ENCODE results near the gene NEU1. TPM values are rescaled to one million over a fixed set of nuclear protein-coding genes. Genes with fewer than 3 reads are reported as not detected.
A peak's percentile ranks its signal among the peaks of the same experiment; 100 is the strongest.

Gene NEU1
- total and polyA plus RNA-seq, 2 of the 8 experiments (the other 6 are each of a cell fraction or from before 2014, with no cell fraction given): 41.2 to 72.1 TPM

GRCh38 chr6:31826793-31827285 is 35.8 kb downstream of the NEU1 start:
- CTCF ChIA-PET (ENCODE audit: partially characterized antibody): interaction anchor here (0.6 to 2.6 kb wide), 11 partner anchors 11 to 137 kb away, joined by 3 to 12 read pairs (median 4); partner anchors contain the start of gene VARS1
- Histone ChIP-seq H3K9ac (replicated peaks in 1 of 4; ENCODE audit: extremely low read depth in 1 of 4, low read depth in 3 of 4, low read length in 3 of 4) (peak overlapping the region in 3 of 4 experiments; percentile 56 to 76 (median 57); a peak in 6 of 7 replicates), H3K4ac (replicated peaks; ENCODE audit: insufficient read length, low read depth, low read length) (peak overlapping the region; percentile 16), H3K14ac (ENCODE audit: insufficient read length) (no peak overlapping the region), H4K91ac (replicated peaks; ENCODE audit: insufficient read length, low read length) (peak overlapping the region; percentile 41), H3K18ac (ENCODE audit: extremely low read depth, low read length) (peak overlapping the region; percentile 93), H3K4me1 (replicated peaks in 1 of 4; ENCODE audit: control insufficient read depth in 3 of 4, insufficient read depth in 4 of 4, low read length in 3 of 4) (peaks cover 5 to 12% (median 9%) of the 10 kb centered on the region in 4 experiments; a peak in 6 of 7 replicates), H2BK12ac (ENCODE audit: low read depth, low read length) (peak overlapping the region; percentile 84; the same call in 1 of the 2 replicates), H3K79me1 (ENCODE audit: low read depth, low read length) (peaks cover 2% of the 10 kb centered on the region; the same call in 1 of the 2 replicates), H3K9me3 (ENCODE audit: insufficient read depth in 2 of 2, low read depth in 1 of 2, low read length in 1 of 2) (no peaks in the 10 kb centered on the region), H3K56ac (replicated peaks; ENCODE audit: insufficient read length, low read depth, low read length) (no peak overlapping the region), H2AK5ac (ENCODE audit: low read depth, low read length) (no peak overlapping the region), H3K27ac (ENCODE audit: low read depth, low read length) (peak overlapping the region; percentile 77), H3K23me2 (ENCODE audit: low read depth, low read length) (peaks cover 18% of the 10 kb centered on the region), H3K4me3 (ENCODE audit: extremely low read depth in 1 of 4, insufficient read depth in 2 of 4, low read depth in 3 of 4, low read length in 4 of 4) (peak overlapping the region; percentile 40 to 65 (median 56)), H4K8ac (ENCODE audit: extremely low read depth, insufficient read depth, low read length) (no peak overlapping the region), H2BK5ac (ENCODE audit: low read depth, low read length) (peak overlapping the region; percentile 92), H3K27me3 (replicated peaks in 1 of 4; ENCODE audit: control insufficient read depth in 3 of 4, extremely low read depth in 1 of 4, insufficient read depth in 3 of 4, low read length in 3 of 4) (no peaks in the 10 kb centered on the region), H2BK120ac (replicated peaks; ENCODE audit: low read depth, low read length) (no peak overlapping the region), H2AFZ (ENCODE audit: low read length) (peak overlapping the region; percentile 54; the same call in 1 of the 2 replicates), H2BK15ac (ENCODE audit: low read length) (peak overlapping the region; percentile 92; the same call in 1 of the 2 replicates), H3K23ac (ENCODE audit: insufficient read length) (no peak overlapping the region), H2BK20ac (ENCODE audit: low read length) (0 out of 2 replicates have a peak overlapping the region, but pooled peaks have one; percentile 2), H3K36me3 (ENCODE audit: control insufficient read depth in 2 of 4, insufficient read depth in 4 of 4, low read length in 3 of 4) (no peaks in the 10 kb centered on the region), H4K20me1 (replicated peaks in 1 of 2; ENCODE audit: control insufficient read depth in 1 of 2, insufficient read depth in 2 of 2, low read length in 2 of 2) (peaks cover 0 to 3% of the 10 kb centered on the region in 2 experiments), H3K4me2 (ENCODE audit: insufficient read depth in 1 of 2, low read depth in 2 of 2, low read length in 2 of 2) (peak overlapping the region; percentile 87 to 100), H4K5ac (ENCODE audit: insufficient read length, low read depth, low read length) (peak overlapping the region; percentile 78), H3K79me2 (ENCODE audit: control insufficient read depth in 1 of 2, insufficient read depth in 2 of 2, low read length in 2 of 2) (peaks cover 0 to 23% of the 10 kb centered on the region in 2 experiments; a peak in 2 of 4 replicates)
- no peak for FAIRE-seq
- POLR2A ChIA-PET (ENCODE audit: partially characterized antibody): interaction anchor here (0.7 to 10.9 kb wide), 56 partner anchors 8 to 353 kb away, joined by 3 to 136 read pairs (median 4); partner anchors contain the start of genes ABHD16A, APOM, BAG6 and C6orf47
- DNase-seq (ENCODE audit: low read depth in 1 of 2, low spot score in 2 of 2): peak in 1 of 2 experiments; percentile 62
- WGBS, 2 experiments (ENCODE audit: extremely low coverage in 1 of 2, insufficient coverage in 1 of 2, insufficient read length in 1 of 2, insufficient replicate concordance in 2 of 2, low coverage in 1 of 2, low lambda C conversion rate in 2 of 2, missing lambda C conversion rate in 1 of 2): 2% methylated on average over 13 of the region's 13 CpGs; no CpG with 5 or more reads in 1 of the 2 experiments
- TF ChIP-seq CREB1 (IDR thresholded peaks at IDR 0.05) (no peak), CTCF (IDR thresholded peaks at IDR 0.05; ENCODE audit: control extremely low read depth in 1 of 3, insufficient read depth in 1 of 3, low read depth in 1 of 3, low read length in 3 of 3) (no peak), KDM4A (IDR thresholded peaks at IDR 0.05; ENCODE audit: low read depth, low read length, severe bottlenecking) (no peak), CHD2 (IDR thresholded peaks at IDR 0.05; ENCODE audit: low read length) (no peak), POU5F1 (IDR thresholded peaks at IDR 0.05; ENCODE audit: low read depth, low read length) (no peak), SRF (IDR thresholded peaks at IDR 0.05; ENCODE audit: low read depth, low read length) (no peak), SP4 (IDR thresholded peaks at IDR 0.05; ENCODE audit: low read length) (peak; percentile 97), TAF1 (IDR thresholded peaks at IDR 0.05; ENCODE audit: low read depth, low read length) (0 out of 2 replicates have a peak, but pooled peaks have one; percentile 45), PHF8 (conservative IDR thresholded peaks at IDR 0.05; ENCODE audit: low read depth, low read length) (peak; percentile 22; the same call in 1 of the 2 replicates), ATF3 (IDR thresholded peaks at IDR 0.05; ENCODE audit: insufficient read depth, low read depth, low read length) (no peak)
